ENCODE data around the gene ERCC6L. TPM values are rescaled to one million over a fixed set of nuclear protein-coding genes. Genes with fewer than 3 reads are reported as not detected.
A peak's percentile ranks its signal among the peaks of the same experiment; 100 is the strongest.
"Not testable (repeated sequence)": the region's sequence is repeated elsewhere in the genome, so short reads cannot be mapped to it uniquely, and the experiment has no call there.

ERCC6L gene
- total RNA-seq, 2 donors from 2014 or later, result 0.10 TPM; not detected in 1

DNA sequence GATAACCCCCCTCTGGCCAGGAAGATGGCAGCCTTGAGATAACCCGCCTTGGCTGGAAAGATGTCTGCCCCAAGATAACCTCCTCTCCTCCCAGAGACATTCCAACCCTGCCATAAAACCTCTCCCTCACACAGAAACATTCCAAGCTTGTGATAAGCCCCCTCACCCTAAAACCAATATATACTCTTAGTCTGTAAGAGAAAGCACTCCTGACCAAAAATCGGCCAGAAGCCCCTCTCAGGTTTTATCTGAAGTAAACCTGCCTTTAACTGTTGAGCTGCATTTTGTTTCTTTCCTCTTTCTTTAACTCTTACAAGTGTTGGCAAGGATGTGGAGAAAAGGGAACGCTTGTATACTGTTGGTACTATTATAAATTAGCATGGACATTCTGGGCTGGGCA lies 8.5 kb downstream of the ERCC6L start:
- no peak for DNase-seq
- H3K4me1 Mint-ChIP-seq, result no peaks in the 10 kb centered on the region
- peak overlapping the region; percentile 41 for H3K4me3 Mint-ChIP-seq
- no peaks in the 10 kb centered on the region for H3K27me3 Mint-ChIP-seq
- no peak overlapping the region for H3K27ac Mint-ChIP-seq
- H3K9me3 ChIP-seq (ENCODE audit: control insufficient read depth, low read length, poor library complexity, severe bottlenecking), result no peaks in the 10 kb centered on the region
- ATAC-seq, result no peak
- H3K36me3 Mint-ChIP-seq (ENCODE audit: low read depth), result no peaks in the 10 kb centered on the region

DNA sequence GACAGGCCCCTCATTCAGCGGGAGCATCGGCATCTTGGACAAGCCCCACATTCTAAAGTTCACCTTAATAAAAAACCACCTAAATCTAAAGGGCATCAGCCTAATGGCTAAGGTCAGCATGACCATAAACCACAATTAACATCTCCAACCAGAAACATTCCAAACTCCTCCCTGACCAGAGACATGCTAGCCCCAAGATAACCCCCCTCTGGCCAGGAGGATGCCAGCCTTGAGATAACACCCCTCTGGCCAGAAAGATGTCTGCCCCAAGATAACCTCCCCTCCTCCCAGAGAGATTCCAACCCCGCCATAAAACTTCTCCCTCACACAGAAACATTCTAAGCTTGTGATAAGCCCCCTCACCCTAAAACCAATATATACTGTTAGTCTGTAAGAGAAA lies 18.5 kb downstream of the ERCC6L start:
- H3K9me3 ChIP-seq (ENCODE audit: control insufficient read depth, low read length, poor library complexity, severe bottlenecking); H3K4me1 Mint-ChIP-seq; H3K36me3 Mint-ChIP-seq (ENCODE audit: low read depth); H3K27me3 Mint-ChIP-seq; ATAC-seq; DNase-seq; H3K4me3 Mint-ChIP-seq; H3K27ac Mint-ChIP-seq: not testable (repeated sequence)

DNA sequence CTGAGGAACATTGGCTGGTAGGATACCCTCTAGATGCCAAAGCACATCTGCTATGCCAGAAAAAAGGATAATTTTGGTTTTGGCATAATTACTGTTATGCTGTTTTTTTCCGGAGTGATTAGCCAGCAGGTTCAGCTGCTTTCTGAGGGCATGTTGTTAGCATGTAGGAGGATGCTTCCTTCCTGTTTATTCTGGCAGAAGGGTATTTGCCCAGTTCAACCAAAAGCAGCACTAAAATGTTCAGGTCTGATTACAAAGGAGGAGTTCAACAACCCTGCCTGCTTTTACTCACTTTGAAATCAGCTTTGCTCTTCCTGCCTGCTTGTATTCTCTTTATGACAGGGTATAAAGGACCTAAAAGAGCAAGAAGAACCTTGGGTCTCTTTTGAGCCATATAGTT lies 21.9 kb downstream of the ERCC6L start:
- ATAC-seq (no peak), DNase-seq (no peak)
- Mint-ChIP-seq H3K4me1 (no peaks in the 10 kb centered on the region), H3K27me3 (no peaks in the 10 kb centered on the region), H3K36me3 (ENCODE audit: low read depth) (no peaks in the 10 kb centered on the region), H3K27ac (no peak overlapping the region), H3K4me3 (no peak overlapping the region)
- no peaks in the 10 kb centered on the region for H3K9me3 ChIP-seq (ENCODE audit: control insufficient read depth, low read length, poor library complexity, severe bottlenecking)

DNA sequence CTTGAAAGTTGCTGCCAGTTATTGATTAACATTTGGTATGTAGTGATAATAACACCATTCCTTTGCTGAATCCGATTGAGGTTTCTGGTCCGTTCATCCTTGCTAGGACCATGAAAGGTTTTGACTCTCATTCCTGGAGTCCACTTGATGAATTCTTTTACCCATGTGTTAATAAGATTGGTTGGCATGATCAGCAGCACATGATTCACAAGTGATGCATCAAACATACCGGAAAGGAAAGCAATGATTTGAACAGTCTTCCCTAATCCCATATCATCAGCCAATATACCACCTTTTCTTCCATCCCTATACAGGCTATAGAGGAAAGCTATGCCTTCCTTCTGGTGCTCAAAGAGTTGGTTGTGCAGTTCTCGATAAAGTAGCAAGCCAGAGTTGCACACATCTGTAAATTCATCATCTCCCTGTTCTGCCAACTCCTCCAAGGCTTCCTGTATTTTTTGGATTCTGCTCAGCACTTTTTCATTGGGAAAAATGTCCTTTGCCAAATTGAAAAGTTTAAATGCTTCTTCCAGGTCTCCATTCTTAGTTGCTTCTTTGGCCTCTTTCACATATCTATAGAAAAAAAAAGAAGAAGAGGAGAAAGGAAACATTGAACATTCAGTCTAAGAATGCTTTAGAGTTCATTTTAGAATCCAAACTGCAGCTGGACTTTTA lies 30.6 kb downstream of the ERCC6L start:
- Mint-ChIP-seq H3K4me1 (peaks cover 7% of the 10 kb centered on the region), H3K27ac (no peak overlapping the region)

DNA sequence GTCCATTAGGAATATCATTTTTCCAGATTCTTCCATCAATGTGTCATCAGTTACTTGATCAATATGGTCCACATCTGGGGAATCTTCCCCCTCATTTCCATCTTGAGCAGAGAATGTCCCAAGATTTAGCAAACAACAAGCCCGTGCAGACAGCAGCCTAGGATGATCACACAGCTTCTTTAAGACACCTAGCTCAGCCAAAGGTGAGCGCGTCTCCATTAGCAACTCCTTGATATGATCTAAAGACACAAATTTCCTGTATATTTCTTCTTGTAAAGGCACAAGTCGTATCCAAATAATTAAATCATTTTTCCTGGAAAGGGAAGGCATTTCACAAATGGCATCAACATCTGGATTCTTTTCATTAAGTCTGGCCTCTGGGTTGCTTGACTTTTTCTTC lies 31.5 kb downstream of the ERCC6L start:
- Mint-ChIP-seq H3K27me3 (no peaks in the 10 kb centered on the region), H3K36me3 (ENCODE audit: low read depth) (peaks cover 3% of the 10 kb centered on the region), H3K27ac (no peak overlapping the region), H3K4me3 (no peak overlapping the region), H3K4me1 (peaks cover 7% of the 10 kb centered on the region)
- no peaks in the 10 kb centered on the region for H3K9me3 ChIP-seq (ENCODE audit: control insufficient read depth, low read length, poor library complexity, severe bottlenecking)
- no peak for ATAC-seq
- no peak for DNase-seq

More for the DNA sequence above, 30.6 kb downstream of the ERCC6L start:
- no peak for ATAC-seq
- no peak for DNase-seq
- Mint-ChIP-seq H3K36me3 (ENCODE audit: low read depth) (peaks cover 3% of the 10 kb centered on the region), H3K27me3 (no peaks in the 10 kb centered on the region), H3K4me3 (no peak overlapping the region)
- H3K9me3 ChIP-seq (ENCODE audit: control insufficient read depth, low read length, poor library complexity, severe bottlenecking), result no peaks in the 10 kb centered on the region

DNA sequence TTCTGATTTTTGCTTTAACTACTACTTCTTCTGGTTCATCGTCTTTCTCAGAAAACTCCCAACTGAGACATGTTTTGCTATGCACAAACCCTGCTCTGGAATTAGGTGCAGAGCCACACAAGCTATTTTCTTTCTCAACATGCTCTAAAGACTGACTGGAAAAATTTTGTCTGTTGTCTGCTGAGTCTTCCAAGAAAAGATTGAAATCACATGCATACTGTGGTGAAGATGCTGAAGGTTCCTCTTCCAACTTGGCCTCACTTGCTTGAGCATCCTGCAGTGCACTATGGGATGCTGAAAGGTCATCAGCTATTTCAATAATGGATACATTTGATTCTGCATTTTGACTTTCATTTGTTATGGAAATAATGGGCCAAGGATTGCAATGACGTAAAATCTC lies 33.1 kb downstream of the ERCC6L start:
- ATAC-seq, result no peak
- no peak overlapping the region for H3K4me3 Mint-ChIP-seq
- no peaks in the 10 kb centered on the region for H3K9me3 ChIP-seq (ENCODE audit: control insufficient read depth, low read length, poor library complexity, severe bottlenecking)
- H3K36me3 Mint-ChIP-seq (ENCODE audit: low read depth), result peaks cover 3% of the 10 kb centered on the region
- no peak overlapping the region for H3K27ac Mint-ChIP-seq
- H3K4me1 Mint-ChIP-seq, result peaks cover 7% of the 10 kb centered on the region
- DNase-seq, result no peak
- no peaks in the 10 kb centered on the region for H3K27me3 Mint-ChIP-seq

DNA sequence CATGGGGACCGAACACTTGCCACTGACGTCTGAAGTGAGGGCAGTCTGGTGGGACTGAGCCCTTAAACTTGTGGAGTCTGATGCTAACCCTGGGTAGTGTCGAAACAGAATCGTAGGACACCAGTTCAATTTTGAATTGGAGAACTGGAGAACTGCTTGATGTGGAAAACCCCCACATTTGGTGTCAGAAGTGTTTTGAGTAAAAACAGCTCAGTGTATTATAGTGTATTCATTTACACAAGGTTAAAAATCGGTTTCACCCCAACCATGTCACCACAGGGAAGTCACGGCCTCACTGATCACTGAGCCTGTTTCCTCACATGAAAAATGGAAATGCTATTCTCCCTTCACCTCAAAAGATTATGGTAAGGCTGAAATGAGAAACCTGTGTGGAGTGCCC lies 35.4 kb downstream of the ERCC6L start:
- no peak for ATAC-seq
- no peaks in the 10 kb centered on the region for H3K27me3 Mint-ChIP-seq
- no peak overlapping the region for H3K4me3 Mint-ChIP-seq
- H3K4me1 Mint-ChIP-seq, result no peaks in the 10 kb centered on the region
- H3K36me3 Mint-ChIP-seq (ENCODE audit: low read depth), result no peaks in the 10 kb centered on the region
- no peak for DNase-seq
- H3K27ac Mint-ChIP-seq, result no peak overlapping the region
- no peaks in the 10 kb centered on the region for H3K9me3 ChIP-seq (ENCODE audit: control insufficient read depth, low read length, poor library complexity, severe bottlenecking)

DNA sequence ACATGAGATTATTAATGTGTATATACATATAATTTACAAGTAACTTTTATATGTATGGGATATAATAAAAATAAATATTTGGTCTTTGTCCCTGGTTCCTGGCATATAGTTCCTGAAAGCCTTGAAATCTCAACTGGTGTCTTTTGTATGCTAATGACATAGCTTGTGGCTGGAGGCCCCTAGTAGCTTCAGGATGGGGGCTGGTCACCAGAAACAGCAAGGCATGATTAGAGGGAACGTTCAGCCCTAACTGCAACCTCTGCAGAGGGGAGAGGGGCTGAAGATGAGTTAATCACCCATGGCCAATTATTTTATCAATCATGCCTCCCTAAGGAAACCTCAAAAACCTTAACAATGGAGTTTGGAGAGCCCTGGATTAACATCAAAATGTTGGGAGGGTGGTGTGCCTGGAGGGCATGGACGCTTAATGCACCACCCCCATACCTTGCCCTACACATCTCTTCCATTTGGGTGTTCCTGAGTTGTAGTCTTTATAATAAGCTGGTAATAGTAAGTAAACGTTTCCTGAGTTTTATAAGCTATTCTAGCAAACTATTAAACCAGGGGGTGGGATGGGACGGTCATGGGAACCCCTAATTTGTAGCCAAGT lies 35.9 kb downstream of the ERCC6L start:
- no peaks in the 10 kb centered on the region for H3K4me1 Mint-ChIP-seq
- H3K4me3 Mint-ChIP-seq, result no peak overlapping the region
- no peaks in the 10 kb centered on the region for H3K27me3 Mint-ChIP-seq
- H3K36me3 Mint-ChIP-seq (ENCODE audit: low read depth), result no peaks in the 10 kb centered on the region
- DNase-seq (no peak), ATAC-seq (no peak)
- no peaks in the 10 kb centered on the region for H3K9me3 ChIP-seq (ENCODE audit: control insufficient read depth, low read length, poor library complexity, severe bottlenecking)
- H3K27ac Mint-ChIP-seq, result no peak overlapping the region

DNA sequence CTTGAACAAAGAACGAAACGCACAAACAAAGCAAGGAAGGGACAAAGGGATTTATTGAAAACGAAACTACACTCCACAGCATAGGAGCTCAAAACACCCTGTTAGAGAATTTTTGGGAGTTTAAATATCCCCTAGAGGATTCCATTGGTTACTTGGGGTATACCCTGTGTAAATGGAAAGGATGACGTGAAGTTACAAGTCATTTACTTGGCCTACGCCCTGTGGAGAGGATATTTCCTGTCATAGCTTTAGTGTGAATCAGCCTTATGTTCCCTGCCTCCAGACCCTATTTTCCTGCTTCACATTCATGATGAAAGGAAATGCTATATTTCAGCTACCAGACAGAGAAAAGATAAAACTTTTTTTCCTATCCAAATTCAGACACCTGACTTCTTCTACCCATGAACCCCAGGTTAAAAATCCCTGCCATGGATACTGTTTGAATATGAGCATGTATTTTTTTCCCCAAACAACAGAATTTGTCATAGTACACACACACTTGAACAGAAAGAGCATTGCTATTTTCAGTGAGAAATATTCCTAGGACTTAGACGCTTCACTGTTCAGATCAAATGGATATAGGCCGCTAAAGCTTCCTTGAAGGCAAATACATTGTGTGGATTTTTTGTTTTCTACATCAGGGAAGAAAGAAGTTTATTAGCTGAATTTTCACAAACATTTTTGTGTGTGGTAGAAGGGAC lies 36.8 kb downstream of the ERCC6L start:
- Mint-ChIP-seq H3K4me1 (no peaks in the 10 kb centered on the region), H3K27ac (no peak overlapping the region), H3K27me3 (no peaks in the 10 kb centered on the region), H3K36me3 (ENCODE audit: low read depth) (no peaks in the 10 kb centered on the region), H3K4me3 (no peak overlapping the region)
- no peak for DNase-seq
- no peaks in the 10 kb centered on the region for H3K9me3 ChIP-seq (ENCODE audit: control insufficient read depth, low read length, poor library complexity, severe bottlenecking)
- no peak for ATAC-seq

DNA sequence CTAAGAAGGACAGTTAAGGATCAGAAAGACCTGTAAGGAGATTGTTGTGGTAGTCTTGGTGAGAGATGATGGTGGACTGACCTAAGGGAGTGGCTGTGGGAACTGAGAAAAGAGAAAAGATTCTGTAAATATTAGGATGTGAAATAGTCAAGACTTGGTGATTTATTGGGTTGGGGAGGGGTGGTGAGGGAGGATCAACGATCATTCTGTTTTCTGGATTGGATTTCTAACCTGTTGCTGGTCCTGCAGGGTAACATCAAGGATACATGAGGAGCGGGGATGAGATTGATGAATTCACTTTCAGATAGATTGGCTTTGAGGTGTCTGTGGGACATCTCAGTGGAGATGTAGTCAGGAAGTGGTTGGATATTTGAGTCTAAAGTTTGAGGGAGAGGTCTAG lies 55.9 kb downstream of the ERCC6L start:
- DNase-seq, result no peak
- no peaks in the 10 kb centered on the region for H3K27me3 Mint-ChIP-seq
- no peak overlapping the region for H3K27ac Mint-ChIP-seq
- H3K4me1 Mint-ChIP-seq, result peaks cover 5% of the 10 kb centered on the region
- no peak for ATAC-seq
- H3K4me3 Mint-ChIP-seq, result no peak overlapping the region
- H3K36me3 Mint-ChIP-seq (ENCODE audit: low read depth), result no peaks in the 10 kb centered on the region
- H3K9me3 ChIP-seq (ENCODE audit: control insufficient read depth, low read length, poor library complexity, severe bottlenecking), result no peaks in the 10 kb centered on the region

DNA sequence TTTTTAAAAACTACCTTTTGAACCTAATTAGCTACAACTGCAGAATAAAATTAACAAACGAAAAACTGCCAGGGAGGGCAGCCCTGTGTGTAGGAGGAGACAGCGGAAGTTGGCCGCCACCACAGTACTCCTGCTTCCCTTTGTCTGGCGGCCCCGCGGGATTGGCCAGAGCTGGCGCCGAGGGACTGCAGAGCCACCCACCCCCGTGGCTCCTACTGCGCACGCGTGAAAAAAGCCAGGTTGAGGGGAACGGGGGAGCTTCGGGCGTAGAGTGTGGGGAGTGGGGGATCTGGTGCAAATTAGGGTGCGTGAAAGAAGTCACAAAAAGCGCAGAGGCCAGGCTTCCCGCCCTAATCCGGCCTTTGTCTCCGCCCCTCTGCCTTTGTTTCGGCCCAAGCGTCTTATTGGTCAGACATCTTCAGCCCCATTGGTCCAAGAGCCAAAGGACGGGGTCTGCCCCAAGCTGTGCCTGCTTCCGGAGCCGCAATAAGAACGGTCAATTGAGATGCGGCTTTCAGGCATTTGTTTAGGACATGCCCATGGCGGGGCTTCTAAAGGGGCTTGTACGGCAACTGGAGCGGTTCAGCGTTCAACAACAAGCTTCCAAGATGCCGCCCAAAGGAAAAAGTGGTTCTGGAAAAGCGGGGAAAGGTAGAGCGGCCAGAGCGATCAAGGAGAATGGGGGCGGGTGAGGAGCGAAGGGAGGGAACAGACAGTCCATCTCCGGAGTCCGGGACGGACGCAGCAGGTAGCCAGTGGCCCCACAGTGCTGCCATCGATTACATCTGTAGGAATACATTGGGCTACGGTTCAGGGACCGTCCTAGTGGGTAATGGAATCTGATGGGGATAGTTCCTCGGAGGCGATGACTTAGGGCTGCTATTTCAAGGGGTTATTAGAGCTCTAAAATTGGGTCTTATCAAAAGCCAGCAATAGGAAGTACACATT lies 57.4 kb downstream of the ERCC6L start, which contains the start of gene PIN4:
PIN4 (plus strand) TSS at position 580 of the 948 bp plus-strand sequence; CDS start at position 609, 29 bp downstream.
- H3K4me3 Mint-ChIP-seq, result no peak within 1 kb of the TSS
- no peaks in the 10 kb centered on the region for H3K36me3 Mint-ChIP-seq (ENCODE audit: low read depth)
- peaks cover 5% of the 10 kb centered on the region for H3K4me1 Mint-ChIP-seq
- ATAC-seq, result peak; percentile 92
- H3K27me3 Mint-ChIP-seq, result no peaks in the 10 kb centered on the region
- H3K9me3 ChIP-seq (ENCODE audit: control insufficient read depth, low read length, poor library complexity, severe bottlenecking), result no peaks in the 10 kb centered on the region
- peak; percentile 62 to 72 (median 63) for DNase-seq
- no peak within 1 kb of the TSS for H3K27ac Mint-ChIP-seq

DNA sequence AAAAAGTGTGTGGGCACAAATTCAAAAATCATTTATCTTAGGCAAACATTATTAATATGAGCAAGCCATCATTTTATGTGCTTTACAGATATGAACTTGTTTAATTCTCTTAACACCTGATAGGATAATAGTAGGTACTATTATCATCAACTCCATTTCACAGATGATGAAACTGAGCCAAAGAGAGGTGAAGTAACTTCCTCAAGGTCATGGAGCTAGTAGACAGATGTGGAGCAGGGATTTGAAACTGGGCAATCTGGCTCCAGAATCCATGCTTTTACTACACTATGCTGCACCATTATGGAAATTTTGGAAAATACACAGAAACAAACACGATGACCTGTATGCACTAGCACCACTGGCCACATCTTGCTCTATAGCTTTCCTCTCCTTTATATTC lies 58.3 kb downstream of the ERCC6L start:
- no peaks in the 10 kb centered on the region for H3K36me3 Mint-ChIP-seq (ENCODE audit: low read depth)
- no peak overlapping the region for H3K4me3 Mint-ChIP-seq
- H3K27ac Mint-ChIP-seq, result no peak overlapping the region
- H3K27me3 Mint-ChIP-seq, result no peaks in the 10 kb centered on the region
- ATAC-seq (no peak), DNase-seq (no peak)
- H3K9me3 ChIP-seq (ENCODE audit: control insufficient read depth, low read length, poor library complexity, severe bottlenecking), result no peaks in the 10 kb centered on the region
- peaks cover 5% of the 10 kb centered on the region for H3K4me1 Mint-ChIP-seq

DNA sequence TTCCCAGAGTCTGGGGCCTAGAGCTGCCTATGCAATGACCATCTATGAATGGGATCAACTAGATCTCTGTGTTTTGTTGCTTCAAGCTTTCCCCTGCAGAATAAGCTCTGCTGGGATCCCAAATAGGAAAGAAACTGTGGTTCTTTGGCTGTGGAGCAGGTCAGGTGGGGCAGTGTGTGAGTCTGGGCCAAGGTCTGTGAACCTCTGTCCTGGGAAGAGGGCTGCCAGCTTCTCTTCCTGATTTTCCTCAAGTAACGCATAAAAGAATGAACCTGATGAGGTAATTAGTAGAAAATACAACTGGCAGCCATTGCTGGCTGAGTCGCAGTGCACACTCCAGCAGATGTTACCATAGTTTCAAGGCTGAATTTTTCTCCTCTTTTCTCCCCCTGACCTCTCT lies 61.8 kb downstream of the ERCC6L start:
- no peak overlapping the region for H3K4me3 Mint-ChIP-seq
- H3K36me3 Mint-ChIP-seq (ENCODE audit: low read depth), result no peaks in the 10 kb centered on the region
- no peaks in the 10 kb centered on the region for H3K4me1 Mint-ChIP-seq
- H3K27me3 Mint-ChIP-seq, result no peaks in the 10 kb centered on the region
- H3K9me3 ChIP-seq (ENCODE audit: control insufficient read depth, low read length, poor library complexity, severe bottlenecking), result no peaks in the 10 kb centered on the region
- no peak overlapping the region for H3K27ac Mint-ChIP-seq
- DNase-seq, result no peak
- ATAC-seq, result no peak

Data from T-helper 17 cell (primary cell).